ENCODE data around the gene HOMER2.
"Not testable (repeated sequence)": the region's sequence is repeated elsewhere in the genome, so short reads cannot be mapped to it uniquely, and the experiment has no call there.

HOMER2 gene

GRCh38 chr15:82923744-82924143, 28.8 kb downstream of the HOMER2 start:
- no peak for DNase-seq

- no peak for DNase-seq
Observed at GRCh38 chr15:82922737-82923136, 29.8 kb downstream of the HOMER2 start.

GRCh38 chr15:82921939-82922338, 30.6 kb downstream of the HOMER2 start:
- DNase-seq = no peak

GRCh38 chr15:82921242-82921641, 31.3 kb downstream of the HOMER2 start:
- no peak for DNase-seq

GRCh38 chr15:82919231-82919886, 33.2 kb downstream of the HOMER2 start:
- DNase-seq = peak; percentile 50

GRCh38 chr15:82918607-82919230, 33.8 kb downstream of the HOMER2 start:
- no peak for DNase-seq

GRCh38 chr15:82918162-82918561, 34.4 kb downstream of the HOMER2 start:
- no peak for DNase-seq

- DNase-seq = no peak
Observed at GRCh38 chr15:82917249-82917648, 35.3 kb downstream of the HOMER2 start.

- no peak for DNase-seq
Observed at GRCh38 chr15:82916161-82916952, 36.2 kb downstream of the HOMER2 start.

- DNase-seq = no peak
Observed at GRCh38 chr15:82914396-82914795, 38.1 kb downstream of the HOMER2 start.

GRCh38 chr15:82911458-82911857, 41.1 kb downstream of the HOMER2 start:
- no peak for DNase-seq

- no peak for DNase-seq
Observed at GRCh38 chr15:82910721-82911120, 41.8 kb downstream of the HOMER2 start.

- DNase-seq = no peak
Observed at GRCh38 chr15:82909080-82909815, 43.3 kb downstream of the HOMER2 start.

GRCh38 chr15:82907350-82907749, 45.2 kb downstream of the HOMER2 start:
- no peak for DNase-seq

GRCh38 chr15:82904574-82904973, 47.9 kb downstream of the HOMER2 start:
- no peak for DNase-seq

- no peak for DNase-seq
Observed at GRCh38 chr15:82903511-82903910, 49.0 kb downstream of the HOMER2 start.

- DNase-seq = no peak
Observed at GRCh38 chr15:82901114-82901805, 51.3 kb downstream of the HOMER2 start.

GRCh38 chr15:82900511-82901060, 51.9 kb downstream of the HOMER2 start:
- DNase-seq = peak; percentile 83

GRCh38 chr15:82898961-82899360, 53.6 kb downstream of the HOMER2 start:
- peak; percentile 38 for DNase-seq

GRCh38 chr15:82895983-82896382, 56.5 kb downstream of the HOMER2 start:
- no peak for DNase-seq

GRCh38 chr15:82894971-82895520, 57.5 kb downstream of the HOMER2 start:
- DNase-seq = peak; percentile 90

- not testable (repeated sequence) for DNase-seq
Observed at GRCh38 chr15:82893473-82893872, 59.0 kb downstream of the HOMER2 start.
